Fibroblast of lung (primary cell): ENCODE data around the gene FAM204A. TPM values are rescaled to one million over a fixed set of nuclear protein-coding genes. Genes with fewer than 3 reads are reported as not detected.

Experiments
- DNase-seq, 2 donors: peaks; one replicate each; pipeline versions ENCODE4 v3.0.0 to v3.0.0-alpha.2; 2010; ENCODE audit warnings: low read depth in 2 of 2
- H2AFZ ChIP-seq: 2 replicates; pipeline ENCODE4 v1.5.1; 2012; ENCODE audit warnings: low read length, control low read depth, inconsistent platforms
- H3K27ac ChIP-seq: 2 replicates; pipeline ENCODE4 v1.5.1; 2011; ENCODE audit warnings: low read length, control low read depth; ENCODE audit not compliant: insufficient read depth
- H3K27me3 ChIP-seq: 2 replicates; pipeline ENCODE4 v1.5.1; 2011; ENCODE audit warnings: mild to moderate bottlenecking, low read length; ENCODE audit not compliant: control insufficient read depth, insufficient read depth
- H3K36me3 ChIP-seq: 2 replicates; pipeline ENCODE4 v1.5.1; 2011; ENCODE audit warnings: low read length; ENCODE audit not compliant: control insufficient read depth, insufficient read depth
- H3K4me1 ChIP-seq: 2 replicates; pipeline ENCODE4 v1.5.1; 2011; ENCODE audit warnings: low read length; ENCODE audit not compliant: control insufficient read depth, insufficient read depth; ENCODE audit errors: extremely low read depth
- H3K4me2 ChIP-seq: 2 replicates; pipeline ENCODE4 v1.5.1; 2011; ENCODE audit warnings: low read length, control low read depth; ENCODE audit not compliant: insufficient read depth; ENCODE audit errors: extremely low read depth
- H3K4me3 ChIP-seq, 4 experiments: fragments of 200-600 bp in 1 of 4; sonication (generic) in 1 of 4; replicated peaks in 1 of 4; 2 replicates each; pipeline ENCODE4 v1.5.1; 2011 to 2016; ENCODE audit warnings: low read length in 4 of 4, low read depth in 3 of 4, mild to moderate bottlenecking in 3 of 4, control low read depth in 2 of 4, inconsistent platforms in 1 of 4, mixed read lengths in 1 of 4; ENCODE audit not compliant: insufficient read depth in 1 of 4; ENCODE audit errors: control extremely low read depth in 1 of 4
- H3K79me2 ChIP-seq: 2 replicates; pipeline ENCODE4 v1.5.1; 2012; ENCODE audit warnings: mild to moderate bottlenecking, low read length, inconsistent platforms; ENCODE audit not compliant: control insufficient read depth, insufficient read depth
- H3K9ac ChIP-seq: 2 replicates; pipeline ENCODE4 v1.5.1; 2011; ENCODE audit warnings: mild to moderate bottlenecking, low read length, control low read depth; ENCODE audit not compliant: insufficient read depth
- H3K9me3 ChIP-seq: 2 replicates; pipeline ENCODE4 v1.5.1; 2012; ENCODE audit warnings: low read depth, low read length; ENCODE audit not compliant: control insufficient read depth, insufficient read depth
- H4K20me1 ChIP-seq: 2 replicates; pipeline ENCODE4 v1.5.1; 2011; ENCODE audit warnings: low read length; ENCODE audit not compliant: control insufficient read depth, insufficient read depth; ENCODE audit errors: extremely low read depth
- EZH2 ChIP-seq: IDR thresholded peaks from 2 replicates; pipeline ENCODE4 v1.5.1; 2012; ENCODE audit warnings: low read length, control low read depth, mild to moderate bottlenecking; ENCODE audit errors: missing control alignments
- polyA plus RNA-seq, 2 donors: library from polyadenylated mRNA; depleted of rRNA in 1 of 2; stranded (reverse) in 1 of 2; unstranded in 1 of 2; fragments of >200 nt; gene quantifications; 2 replicates each; pipeline ENCODE4 v1.2.1, GENCODE V29; 2011 to 2012; ENCODE audit warnings: missing spikeins in 1 of 2
- total RNA-seq: library from RNA; depleted of rRNA; stranded (reverse); fragments of >200 nt; gene quantifications from 2 replicates; pipeline ENCODE4 v1.2.1, GENCODE V29; 2014
- TF ChIP-seq, protein P1 (sequence below), 2 donors: IDR thresholded peaks in 1 of 2; conservative IDR thresholded peaks in 1 of 2; 1 replicate in 1 of 2; 2 replicates in 1 of 2; pipeline ENCODE4 v1.5.1; 2011 to 2012; ENCODE audit warnings: low read length in 2 of 2, control low read depth in 1 of 2, inconsistent platforms in 1 of 2, low read depth in 1 of 2, mild to moderate bottlenecking in 1 of 2

FAM204A gene
- total and polyA plus RNA-seq, 2 donors (not counting 1 experiment from before 2014, with no cell fraction given), result 47.2 to 54.8 TPM

DNA sequence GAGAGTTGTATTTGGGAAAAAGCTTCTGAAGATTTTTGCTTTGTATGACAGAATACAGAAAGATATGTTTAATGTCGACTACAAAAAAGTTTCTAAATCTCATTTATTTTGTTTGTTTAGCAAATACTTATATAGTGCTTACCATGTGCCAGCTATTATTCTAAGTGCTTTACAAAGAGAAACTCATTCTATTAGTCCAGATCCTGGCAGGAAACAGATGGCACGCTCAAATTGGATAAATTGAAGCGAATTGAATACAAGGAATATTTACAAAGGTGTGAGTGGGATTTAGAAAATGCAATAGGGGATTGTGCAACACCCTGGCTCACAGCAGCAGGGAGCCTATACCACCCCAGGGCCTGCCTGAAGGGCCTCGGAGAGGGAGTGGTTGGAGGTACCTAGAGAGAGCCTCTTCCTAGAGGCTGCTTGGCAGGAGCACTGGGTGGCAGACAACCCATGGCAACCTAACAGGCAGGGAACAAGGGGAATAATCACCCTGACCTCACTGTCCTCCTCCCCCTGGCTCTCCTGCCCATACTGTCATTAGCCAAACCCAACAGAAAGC is 27.6 kb upstream of the FAM204A start:
- H3K4me2 ChIP-seq, result no peak overlapping the region
- no peaks in the 10 kb centered on the region for H3K36me3 ChIP-seq
- no peak overlapping the region for H2AFZ ChIP-seq
- TF ChIP-seq EZH2, result no peak
- TF ChIP-seq, protein P1, sequence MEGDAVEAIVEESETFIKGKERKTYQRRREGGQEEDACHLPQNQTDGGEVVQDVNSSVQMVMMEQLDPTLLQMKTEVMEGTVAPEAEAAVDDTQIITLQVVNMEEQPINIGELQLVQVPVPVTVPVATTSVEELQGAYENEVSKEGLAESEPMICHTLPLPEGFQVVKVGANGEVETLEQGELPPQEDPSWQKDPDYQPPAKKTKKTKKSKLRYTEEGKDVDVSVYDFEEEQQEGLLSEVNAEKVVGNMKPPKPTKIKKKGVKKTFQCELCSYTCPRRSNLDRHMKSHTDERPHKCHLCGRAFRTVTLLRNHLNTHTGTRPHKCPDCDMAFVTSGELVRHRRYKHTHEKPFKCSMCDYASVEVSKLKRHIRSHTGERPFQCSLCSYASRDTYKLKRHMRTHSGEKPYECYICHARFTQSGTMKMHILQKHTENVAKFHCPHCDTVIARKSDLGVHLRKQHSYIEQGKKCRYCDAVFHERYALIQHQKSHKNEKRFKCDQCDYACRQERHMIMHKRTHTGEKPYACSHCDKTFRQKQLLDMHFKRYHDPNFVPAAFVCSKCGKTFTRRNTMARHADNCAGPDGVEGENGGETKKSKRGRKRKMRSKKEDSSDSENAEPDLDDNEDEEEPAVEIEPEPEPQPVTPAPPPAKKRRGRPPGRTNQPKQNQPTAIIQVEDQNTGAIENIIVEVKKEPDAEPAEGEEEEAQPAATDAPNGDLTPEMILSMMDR (conservative IDR thresholded peaks at IDR 0.05 in 1 of 2, IDR thresholded peaks at IDR 0.05 in 1 of 2; ENCODE audit: low read depth in 1 of 2, low read length in 2 of 2), result no peak
- no peak overlapping the region for H3K27ac ChIP-seq
- no peaks in the 10 kb centered on the region for H3K27me3 ChIP-seq
- H3K4me1 ChIP-seq, result no peaks in the 10 kb centered on the region
- no peaks in the 10 kb centered on the region for H4K20me1 ChIP-seq
- no peak overlapping the region for H3K9ac ChIP-seq
- no peak overlapping the region for H3K4me3 ChIP-seq
- no peaks in the 10 kb centered on the region for H3K9me3 ChIP-seq
- H3K79me2 ChIP-seq, result no peaks in the 10 kb centered on the region
- no peak for DNase-seq

DNA sequence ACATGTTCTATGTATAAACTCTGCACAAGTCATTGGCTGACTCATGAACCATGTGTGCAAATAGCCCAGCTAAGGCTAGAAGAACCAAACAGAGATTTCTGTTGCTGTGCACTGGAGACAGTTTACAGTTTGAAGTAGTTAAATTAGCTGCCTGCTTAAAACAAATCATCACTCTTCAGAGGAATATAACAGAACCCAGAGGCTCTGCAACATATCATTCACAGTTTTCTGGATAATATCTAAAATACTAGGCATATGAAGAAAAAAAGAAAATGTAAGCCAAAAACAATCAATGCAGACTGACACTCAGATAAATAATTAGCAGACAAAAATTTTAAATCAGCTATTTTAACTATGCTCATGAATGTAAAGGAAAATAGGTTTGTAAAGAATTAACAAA is 23.6 kb upstream of the FAM204A start:
- H3K27ac ChIP-seq, result no peak overlapping the region
- no peak overlapping the region for H3K9ac ChIP-seq
- H3K4me1 ChIP-seq, result no peaks in the 10 kb centered on the region

DNA sequence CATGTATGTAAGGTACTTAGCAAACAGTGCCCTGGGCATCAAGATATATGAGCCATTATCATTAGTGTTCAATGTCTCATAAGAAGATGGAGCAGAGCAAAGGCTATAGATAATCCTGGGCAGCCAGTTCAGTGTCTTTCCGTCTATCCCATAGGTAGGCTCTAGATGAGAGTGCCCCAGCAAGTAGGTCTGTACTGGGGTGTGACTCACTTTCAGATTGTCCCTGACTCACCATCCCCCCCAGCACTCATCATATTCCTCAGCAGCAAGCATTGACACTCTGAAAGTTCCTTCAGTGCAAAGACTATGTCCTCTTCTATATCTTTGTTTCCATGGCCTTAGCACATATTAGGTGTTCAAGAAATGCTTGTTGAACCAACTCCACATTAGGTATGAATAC is 20.0 kb upstream of the FAM204A start:
- Histone ChIP-seq H3K9ac (no peak overlapping the region), H3K9me3 (no peaks in the 10 kb centered on the region), H3K4me1 (no peaks in the 10 kb centered on the region), H3K79me2 (no peaks in the 10 kb centered on the region), H3K36me3 (no peaks in the 10 kb centered on the region), H3K27me3 (no peaks in the 10 kb centered on the region), H3K27ac (no peak overlapping the region), H4K20me1 (no peaks in the 10 kb centered on the region), H3K4me2 (no peak overlapping the region), H2AFZ (no peak overlapping the region), H3K4me3 (no peak overlapping the region)
- TF ChIP-seq, protein P1 (conservative IDR thresholded peaks at IDR 0.05 in 1 of 2, IDR thresholded peaks at IDR 0.05 in 1 of 2; ENCODE audit: low read depth in 1 of 2, low read length in 2 of 2), result no peak
- TF ChIP-seq EZH2, result no peak
- no peak for DNase-seq

More for the DNA sequence above, 23.6 kb upstream of the FAM204A start:
- Histone ChIP-seq H3K27me3 (no peaks in the 10 kb centered on the region), H4K20me1 (no peaks in the 10 kb centered on the region), H3K79me2 (no peaks in the 10 kb centered on the region), H3K9me3 (no peaks in the 10 kb centered on the region), H2AFZ (no peak overlapping the region), H3K36me3 (no peaks in the 10 kb centered on the region), H3K4me3 (no peak overlapping the region), H3K4me2 (no peak overlapping the region)
- DNase-seq, result no peak
- no peak for TF ChIP-seq EZH2
- TF ChIP-seq, protein P1 (conservative IDR thresholded peaks at IDR 0.05 in 1 of 2, IDR thresholded peaks at IDR 0.05 in 1 of 2; ENCODE audit: low read depth in 1 of 2, low read length in 2 of 2), result no peak
